ENCODE measurements around the gene FRMPD4.

DNA sequence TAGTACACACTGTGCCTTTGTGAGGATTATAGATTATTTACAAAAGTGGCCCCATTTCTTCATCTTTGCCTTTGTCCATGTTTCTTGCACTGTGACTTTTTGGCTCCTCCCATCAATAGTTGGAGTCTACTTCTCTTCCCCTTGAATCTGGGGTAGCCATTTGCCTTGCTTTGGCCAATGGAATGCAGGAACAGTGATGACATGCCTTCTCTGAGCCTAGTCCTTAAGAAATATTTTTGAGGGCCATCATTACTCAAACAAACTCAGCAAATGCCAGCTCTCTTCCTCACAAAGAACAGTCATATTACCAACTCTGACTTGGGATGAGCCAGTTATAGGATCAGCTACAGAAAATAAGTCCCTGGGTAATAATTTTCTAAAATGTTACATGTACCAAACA, 189.6 kb downstream of the FRMPD4 start:
- TF ChIP-seq, protein P1, sequence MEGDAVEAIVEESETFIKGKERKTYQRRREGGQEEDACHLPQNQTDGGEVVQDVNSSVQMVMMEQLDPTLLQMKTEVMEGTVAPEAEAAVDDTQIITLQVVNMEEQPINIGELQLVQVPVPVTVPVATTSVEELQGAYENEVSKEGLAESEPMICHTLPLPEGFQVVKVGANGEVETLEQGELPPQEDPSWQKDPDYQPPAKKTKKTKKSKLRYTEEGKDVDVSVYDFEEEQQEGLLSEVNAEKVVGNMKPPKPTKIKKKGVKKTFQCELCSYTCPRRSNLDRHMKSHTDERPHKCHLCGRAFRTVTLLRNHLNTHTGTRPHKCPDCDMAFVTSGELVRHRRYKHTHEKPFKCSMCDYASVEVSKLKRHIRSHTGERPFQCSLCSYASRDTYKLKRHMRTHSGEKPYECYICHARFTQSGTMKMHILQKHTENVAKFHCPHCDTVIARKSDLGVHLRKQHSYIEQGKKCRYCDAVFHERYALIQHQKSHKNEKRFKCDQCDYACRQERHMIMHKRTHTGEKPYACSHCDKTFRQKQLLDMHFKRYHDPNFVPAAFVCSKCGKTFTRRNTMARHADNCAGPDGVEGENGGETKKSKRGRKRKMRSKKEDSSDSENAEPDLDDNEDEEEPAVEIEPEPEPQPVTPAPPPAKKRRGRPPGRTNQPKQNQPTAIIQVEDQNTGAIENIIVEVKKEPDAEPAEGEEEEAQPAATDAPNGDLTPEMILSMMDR (IDR thresholded peaks at IDR 0.05; ENCODE audit: extremely low read depth in 1 of 2, insufficient read depth in 1 of 2, low read depth in 1 of 2, low read length in 2 of 2) = no peak
- no peak for TF ChIP-seq POLR2A (IDR thresholded peaks at IDR 0.05; ENCODE audit: low read depth, low read length)
- TF ChIP-seq, protein P2, sequence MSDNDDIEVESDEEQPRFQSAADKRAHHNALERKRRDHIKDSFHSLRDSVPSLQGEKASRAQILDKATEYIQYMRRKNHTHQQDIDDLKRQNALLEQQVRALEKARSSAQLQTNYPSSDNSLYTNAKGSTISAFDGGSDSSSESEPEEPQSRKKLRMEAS (IDR thresholded peaks at IDR 0.05; ENCODE audit: insufficient read depth, insufficient read length) = no peak
- no peak for TF ChIP-seq POLR2AphosphoS5 (IDR thresholded peaks at IDR 0.05; ENCODE audit: insufficient read depth, low read depth, low read length)
- TF ChIP-seq EZH2 (IDR thresholded peaks at IDR 0.05; ENCODE audit: borderline replicate concordance, low read depth, low read length, severe bottlenecking) = no peak
